GM19328 (cell line): Measurements from ENCODE around the gene CD40.

ENCODE experiments used
- ATAC-seq: cut with Tn5 transposase; IDR thresholded peaks from one replicate; pipeline ENCODE4 v1.9.1; 2021; ENCODE audit warnings: mild to moderate bottlenecking, moderate library complexity; ENCODE audit not compliant: unreplicated experiment

The CD40 gene

GRCh38 chr20:46121184-46121930 lies 3.2 kb downstream of the CD40 start:
- no peak for ATAC-seq

DNA sequence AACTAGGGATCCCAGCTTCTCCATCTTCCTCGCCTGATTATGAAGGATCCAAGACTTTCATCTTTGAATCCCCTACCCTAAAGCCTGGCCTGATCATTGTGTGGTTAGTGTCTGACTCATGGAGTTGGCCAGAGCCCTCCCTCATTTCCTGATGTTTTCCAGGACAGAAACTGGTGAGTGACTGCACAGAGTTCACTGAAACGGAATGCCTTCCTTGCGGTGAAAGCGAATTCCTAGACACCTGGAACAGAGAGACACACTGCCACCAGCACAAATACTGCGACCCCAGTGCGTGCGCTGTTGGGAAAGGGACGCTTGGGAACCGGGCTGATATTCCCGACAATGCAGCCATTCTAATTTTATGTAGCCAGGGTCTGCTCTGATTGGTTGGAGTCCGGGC lies 4.0 kb downstream of the CD40 start:
- ATAC-seq: no peak

DNA sequence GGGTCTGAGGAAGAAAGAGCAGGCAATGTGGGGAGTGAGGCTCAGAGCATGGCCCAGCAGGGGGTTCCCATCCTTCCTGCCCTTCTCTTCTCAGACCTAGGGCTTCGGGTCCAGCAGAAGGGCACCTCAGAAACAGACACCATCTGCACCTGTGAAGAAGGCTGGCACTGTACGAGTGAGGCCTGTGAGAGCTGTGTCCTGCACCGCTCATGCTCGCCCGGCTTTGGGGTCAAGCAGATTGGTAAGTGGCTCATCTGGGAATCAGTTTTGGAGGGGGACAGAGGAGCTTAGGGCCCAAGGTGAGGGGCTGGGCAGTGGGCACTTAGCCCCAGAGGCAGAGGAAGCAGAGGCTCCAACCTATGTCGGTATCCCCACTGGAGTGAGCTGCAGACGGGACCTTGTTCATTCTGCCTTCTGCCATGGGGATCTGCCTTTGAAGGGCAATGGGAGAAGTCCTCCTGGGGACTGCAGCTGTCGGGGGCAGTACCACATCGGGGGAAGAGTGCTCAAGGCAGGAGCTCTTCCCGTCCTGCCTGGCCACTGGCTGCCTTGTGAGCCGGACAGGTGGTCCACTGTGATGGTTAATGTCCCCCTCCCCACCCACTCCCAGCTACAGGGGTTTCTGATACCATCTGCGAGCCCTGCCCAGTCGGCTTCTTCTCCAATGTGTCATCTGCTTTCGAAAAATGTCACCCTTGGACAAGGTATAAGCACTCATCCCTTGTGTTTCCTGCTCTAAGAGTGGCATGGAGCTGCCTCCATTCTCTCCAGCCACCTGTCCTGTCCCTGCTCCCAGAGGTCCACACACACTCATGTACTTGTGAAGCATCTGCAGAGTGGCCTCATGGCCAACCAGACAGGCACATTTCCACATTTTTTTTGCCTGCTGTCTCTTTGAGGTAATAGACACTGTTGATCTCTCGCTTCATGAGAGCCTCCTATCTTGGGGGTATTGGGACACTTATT lies 4.7 kb downstream of the CD40 start:
- ATAC-seq: no peak

DNA sequence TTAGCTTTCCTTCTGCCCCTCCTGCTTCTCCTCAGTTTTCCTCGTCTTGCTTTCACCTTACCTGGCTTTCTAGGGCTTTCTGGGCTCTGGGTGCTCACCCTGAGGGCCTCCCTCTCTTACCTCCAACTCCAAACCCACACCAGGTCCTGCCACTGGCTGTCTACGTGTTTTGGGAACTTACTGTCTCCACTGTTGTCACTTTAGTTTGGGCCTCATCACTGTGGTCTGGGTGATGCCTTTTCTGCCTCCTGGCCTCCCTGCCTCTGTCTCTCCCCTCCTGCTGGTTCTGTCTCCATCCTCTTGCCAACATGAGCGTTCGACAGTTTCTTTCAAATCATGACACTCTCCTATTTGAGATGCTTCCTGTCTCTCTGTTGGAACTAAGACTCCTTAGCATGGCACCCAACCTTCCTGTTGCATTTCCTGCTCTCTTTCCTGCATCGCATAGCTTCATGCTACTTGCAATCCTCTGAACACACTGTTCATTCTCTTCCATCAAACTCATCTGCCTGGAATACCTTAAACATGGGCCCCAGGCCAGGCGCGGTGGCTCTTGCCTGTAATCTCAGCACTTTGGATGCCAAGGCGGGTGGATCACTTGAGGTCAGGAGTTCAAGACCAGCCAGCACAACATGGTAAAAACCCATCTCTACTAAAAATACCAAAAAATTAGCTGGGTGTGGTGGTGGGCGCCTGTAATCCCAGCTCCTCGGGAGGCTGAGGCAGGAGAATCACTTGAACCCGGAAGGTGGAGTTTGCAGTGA lies 5.5 kb downstream of the CD40 start:
- ATAC-seq: no peak

DNA sequence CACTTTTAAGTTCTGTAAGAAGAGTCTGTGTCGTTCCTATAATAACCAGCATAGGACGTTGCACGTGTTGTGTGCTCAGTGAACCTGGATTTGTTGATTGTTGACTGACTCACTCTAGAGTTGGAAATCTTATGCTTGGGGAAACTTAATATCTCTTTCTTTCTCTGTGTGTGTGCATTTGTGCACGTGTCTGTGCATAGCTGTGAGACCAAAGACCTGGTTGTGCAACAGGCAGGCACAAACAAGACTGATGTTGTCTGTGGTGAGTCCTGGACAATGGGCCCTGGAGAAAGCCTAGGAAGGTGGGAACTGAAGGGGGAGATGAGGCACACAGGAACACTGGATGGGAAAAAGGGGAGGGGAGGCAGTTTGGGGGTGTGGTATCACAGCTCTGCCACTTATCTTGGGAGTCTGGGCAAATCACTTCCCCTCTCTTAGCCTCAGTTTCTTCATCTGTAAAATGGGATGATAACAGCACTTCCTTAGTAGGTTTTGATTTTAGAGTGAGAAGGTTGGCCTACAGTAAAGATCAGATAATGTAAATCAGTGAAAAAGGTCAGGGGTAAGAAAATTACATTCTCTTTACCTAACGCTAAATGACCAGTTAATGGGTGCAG lies 8.4 kb downstream of the CD40 start:
- ATAC-seq: no peak

GRCh38 chr20:46127396-46128010 lies 9.4 kb downstream of the CD40 start:
- ATAC-seq: no peak

DNA sequence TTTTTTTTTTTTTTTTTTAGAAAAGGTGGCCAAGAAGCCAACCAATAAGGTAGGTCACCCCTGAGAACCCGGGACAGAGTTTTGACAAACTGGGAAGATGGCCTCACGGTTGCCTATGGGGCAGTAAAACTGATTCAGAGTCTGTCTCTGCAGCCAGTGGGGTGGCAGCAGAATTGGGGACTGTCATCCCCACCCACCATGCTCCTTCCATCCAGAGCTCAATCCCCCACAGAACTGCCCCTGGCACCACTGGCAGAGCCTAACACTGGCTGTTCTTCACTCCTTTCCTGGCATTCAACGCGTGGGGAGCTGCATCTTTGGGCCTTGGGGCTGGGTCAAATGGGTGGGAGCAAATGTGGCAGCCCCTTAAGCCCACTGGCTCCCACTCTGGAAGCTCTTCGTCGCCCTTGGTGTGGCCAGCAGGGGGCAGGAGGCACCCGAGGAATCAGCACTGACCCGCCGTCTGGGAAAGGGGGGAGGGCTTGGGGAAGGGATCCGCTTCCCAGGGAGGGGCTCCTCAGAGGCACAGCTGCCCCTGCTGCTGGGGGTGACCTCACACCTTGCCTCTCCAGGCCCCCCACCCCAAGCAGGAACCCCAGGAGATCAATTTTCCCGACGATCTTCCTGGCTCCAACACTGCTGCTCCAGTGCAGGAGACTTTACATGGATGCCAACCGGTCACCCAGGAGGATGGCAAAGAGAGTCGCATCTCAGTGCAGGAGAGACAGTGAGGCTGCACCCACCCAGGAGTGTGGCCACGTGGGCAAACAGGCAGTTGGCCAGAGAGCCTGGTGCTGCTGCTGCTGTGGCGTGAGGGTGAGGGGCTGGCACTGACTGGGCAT lies 10.4 kb downstream of the CD40 start:
- ATAC-seq: no peak

GRCh38 chr20:46129955-46130481 lies 11.9 kb downstream of the CD40 start:
- ATAC-seq: no peak

DNA sequence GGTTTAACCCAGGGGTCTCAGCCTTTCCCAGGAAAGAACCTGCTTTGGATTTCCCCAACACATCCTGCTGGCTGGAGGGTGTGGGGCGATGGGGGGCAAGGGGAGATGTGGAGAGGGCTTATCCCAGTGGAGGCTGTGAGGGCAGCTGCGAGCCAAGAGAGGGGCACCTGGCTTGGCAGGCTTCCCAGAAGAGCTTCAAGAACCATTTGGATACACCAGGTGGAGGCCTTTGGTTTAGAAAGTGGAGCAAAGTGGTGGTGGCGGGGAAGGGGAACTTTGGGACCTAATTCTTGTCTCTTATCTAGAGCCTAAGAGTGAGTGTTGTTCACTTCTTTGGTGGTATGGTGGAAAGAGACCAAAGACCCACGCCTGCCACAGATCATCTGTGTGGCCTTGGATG lies 12.4 kb downstream of the CD40 start:
- ATAC-seq: no peak

GRCh38 chr20:46131396-46131795 lies 13.3 kb downstream of the CD40 start:
- ATAC-seq: no peak

DNA sequence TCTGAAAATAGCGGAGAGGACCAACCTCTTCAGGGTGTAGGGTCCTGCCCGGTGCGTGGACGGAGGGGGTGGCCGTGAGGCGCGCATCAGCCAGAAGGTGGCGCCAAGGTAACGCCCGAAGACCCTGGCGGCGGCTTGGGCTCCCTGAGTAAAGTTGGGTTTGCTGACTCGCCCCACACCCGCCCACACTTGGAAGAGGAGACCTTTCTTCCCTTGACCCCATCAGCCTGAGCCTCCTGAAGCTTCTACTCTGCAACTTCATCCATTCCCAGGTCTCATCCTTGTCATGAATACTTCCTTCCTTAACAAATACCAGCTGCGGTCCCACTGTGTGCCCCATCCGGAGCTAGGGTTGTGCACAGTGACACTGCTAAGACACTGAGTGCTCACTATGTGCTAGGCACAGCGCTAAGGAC lies 14.6 kb downstream of the CD40 start:
- ATAC-seq: no peak

DNA sequence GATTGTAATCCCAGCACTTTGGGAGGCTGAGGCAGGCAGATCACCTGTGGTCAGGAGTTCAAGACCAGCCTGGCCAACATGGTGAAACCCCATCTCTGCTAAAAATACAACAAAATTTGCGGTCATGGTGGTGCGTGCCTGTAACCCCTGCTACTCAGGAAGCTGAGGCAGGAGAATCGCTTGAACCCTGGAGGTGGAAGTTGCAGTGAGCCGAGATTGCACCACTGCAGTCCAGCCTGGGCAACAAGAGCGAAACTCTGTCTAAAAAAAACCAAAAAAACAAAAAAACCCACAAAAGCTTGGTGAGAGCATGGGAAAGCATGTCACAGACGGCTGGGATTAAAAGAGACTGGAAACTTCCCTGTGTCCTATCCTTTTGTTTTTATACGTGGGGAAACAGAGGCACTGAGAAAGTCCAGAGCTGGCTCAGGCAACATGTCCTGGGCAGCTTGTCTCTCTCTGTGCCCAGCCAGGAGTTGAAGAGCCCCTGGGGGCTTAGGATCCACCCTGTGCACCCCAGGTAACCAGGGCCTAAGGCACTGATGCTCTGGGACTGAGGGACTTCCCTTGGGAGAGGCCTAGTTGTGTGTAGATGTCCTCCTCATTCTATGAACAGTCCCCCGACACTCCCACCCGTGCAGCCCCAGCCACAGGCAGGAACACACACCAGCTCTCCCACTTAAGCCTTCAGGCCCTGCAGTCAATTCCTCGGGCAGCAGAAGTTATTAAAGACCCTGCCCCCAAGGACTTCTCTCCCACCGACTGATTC lies 16.0 kb downstream of the CD40 start:
- no peak for ATAC-seq

GRCh38 chr20:46134716-46135115 lies 16.6 kb downstream of the CD40 start:
- ATAC-seq: no peak

DNA sequence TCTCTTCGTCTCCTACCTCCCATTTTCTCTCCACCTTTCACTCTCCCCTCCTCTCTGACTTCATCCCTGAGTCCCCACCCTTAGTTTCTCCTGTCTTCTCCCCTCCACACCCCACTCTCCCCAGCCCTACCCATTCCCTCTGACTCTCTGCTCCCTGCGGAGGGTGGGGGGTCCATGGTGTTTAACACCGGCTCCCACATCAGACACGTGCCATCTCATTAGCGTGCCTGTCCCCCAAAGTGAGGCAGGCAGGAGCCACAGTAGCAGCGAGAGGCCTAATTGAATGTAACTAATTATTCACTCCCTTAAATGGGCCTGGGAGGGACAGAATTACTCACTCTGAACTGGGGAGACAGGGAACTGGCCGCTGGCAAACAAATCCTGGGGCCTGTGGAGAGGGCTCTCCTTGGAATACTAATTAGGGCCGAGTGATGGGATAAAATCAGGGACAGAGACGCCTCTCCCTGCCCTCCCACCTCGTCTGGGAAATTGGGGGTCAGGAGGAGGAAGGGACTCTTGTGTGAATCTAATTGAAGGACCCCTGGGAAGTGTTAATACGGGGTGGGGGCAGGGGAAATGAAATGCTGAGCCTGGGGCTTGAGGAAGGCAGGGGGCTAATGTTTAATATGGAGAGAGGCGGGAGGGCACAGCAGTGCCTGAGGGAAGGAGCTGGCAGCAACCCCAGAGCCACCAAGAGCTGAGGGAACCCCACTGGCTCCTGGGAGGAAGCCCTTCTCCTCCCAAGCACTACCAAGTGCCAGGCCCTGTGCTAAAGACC lies 17.9 kb downstream of the CD40 start:
- ATAC-seq: no peak

DNA sequence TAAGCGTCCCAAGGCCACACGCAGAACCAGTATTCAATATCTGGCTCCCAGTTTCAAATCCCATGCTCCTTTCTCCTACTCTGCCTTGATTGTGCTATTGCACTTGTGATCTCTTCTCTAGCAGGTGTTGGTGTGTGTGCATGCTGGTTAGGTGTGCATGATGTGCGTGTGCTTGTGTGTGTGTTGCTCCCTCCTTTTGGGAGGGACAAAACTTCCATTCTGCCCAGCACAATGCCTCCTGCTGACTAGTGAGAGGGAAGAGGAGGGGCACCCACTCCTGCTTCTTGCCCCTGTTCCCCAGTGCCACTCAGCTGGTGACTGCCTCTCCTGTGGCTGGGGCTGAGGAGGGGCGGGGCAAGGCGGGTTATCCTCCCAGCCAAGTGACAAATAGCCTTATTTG lies 19.7 kb downstream of the CD40 start:
- no peak for ATAC-seq

GRCh38 chr20:46139266-46139889 lies 21.3 kb downstream of the CD40 start:
- no peak for ATAC-seq

DNA sequence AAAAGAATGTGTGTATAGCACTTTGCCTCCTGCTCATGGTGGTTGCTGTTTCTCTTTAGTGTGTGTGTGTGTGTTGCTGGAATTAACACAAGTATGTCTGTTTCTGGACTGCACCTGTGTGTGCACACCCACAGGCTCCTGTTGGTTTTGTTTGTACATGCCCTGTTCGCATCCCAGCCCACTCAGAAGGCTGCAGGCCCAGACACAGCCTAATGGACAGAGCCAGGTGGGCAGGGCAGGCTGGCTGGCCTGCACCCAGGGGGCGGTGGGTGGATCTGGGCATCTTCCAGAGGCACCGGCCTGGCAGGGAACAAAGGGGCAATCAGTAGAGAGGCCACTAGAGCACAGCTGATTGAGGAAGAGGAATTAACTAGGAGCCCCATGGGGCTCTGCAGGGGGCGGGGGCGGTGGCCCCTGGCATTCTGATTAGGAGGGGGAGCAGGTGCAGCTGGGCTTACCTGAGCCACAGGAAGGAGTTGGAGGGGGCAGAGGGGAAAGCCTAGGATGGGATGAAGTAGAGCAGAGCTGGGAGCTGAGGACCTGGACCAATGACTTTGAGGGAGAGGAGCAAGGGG lies 21.9 kb downstream of the CD40 start:
- no peak for ATAC-seq
